Hepatocyte (in vitro differentiated cells): ENCODE data around the gene NCAPH2.

ENCODE experiments used
- EZH2 ChIP-seq: fragments of 200-600 bp; sonication (generic); IDR thresholded peaks from 2 replicates; pipeline ENCODE4 v1.6.1; 2016; ENCODE audit warnings: antibody characterized with exemption, mild to moderate bottlenecking, borderline replicate concordance
- EZH2phosphoT487 ChIP-seq: fragments of 200-600 bp; sonication (generic); IDR thresholded peaks from one replicate; pipeline ENCODE4 v1.6.1; 2018; ENCODE audit warnings: antibody characterized with exemption, mild to moderate bottlenecking, low read depth, moderate library complexity; ENCODE audit not compliant: unreplicated experiment, severe bottlenecking
- TF ChIP-seq, protein P1 (sequence below): fragments of 200-600 bp; sonication (generic); IDR thresholded peaks from 2 replicates; pipeline ENCODE4 v1.5.1; 2016; ENCODE audit warnings: antibody characterized with exemption, mild to moderate bottlenecking; ENCODE audit not compliant: poor library complexity

DNA sequence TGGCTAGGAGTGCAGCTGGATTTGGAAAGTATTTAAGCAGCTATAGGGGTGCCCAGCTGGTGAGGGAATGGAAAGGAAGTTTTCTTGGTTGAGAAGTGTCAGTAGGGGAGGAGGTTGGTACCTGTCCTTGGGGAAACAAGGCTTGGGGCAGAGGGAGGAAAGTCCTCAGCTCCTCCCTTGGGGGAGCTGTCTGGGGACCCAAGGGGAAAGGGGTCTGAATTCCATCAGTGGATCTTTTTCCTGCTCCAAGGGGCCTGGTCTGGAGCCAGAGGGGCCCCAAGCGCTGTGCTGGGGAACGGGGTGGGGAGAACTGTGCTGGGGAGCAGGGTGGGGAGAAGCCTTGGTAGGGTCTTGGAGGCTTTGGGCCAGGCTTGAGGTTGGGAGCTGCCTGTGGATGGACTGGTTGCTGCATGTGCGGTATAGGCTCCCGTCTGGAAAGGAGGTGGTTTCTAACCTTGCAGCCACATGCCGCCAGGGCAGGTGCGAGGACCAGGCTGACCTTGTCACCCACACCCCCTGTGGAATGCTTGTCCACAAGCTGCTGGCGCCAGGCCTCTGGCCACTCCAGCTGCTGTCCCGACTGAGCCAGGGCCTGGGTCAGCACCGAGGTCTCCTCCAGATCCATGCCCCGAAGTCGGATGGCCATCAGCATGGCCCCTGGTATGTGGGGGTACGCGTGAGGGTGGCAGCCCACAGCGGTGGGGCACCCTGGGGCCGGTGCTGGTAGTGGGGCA is 20.8 kb downstream of the NCAPH2 start:
- TF ChIP-seq, protein P1, sequence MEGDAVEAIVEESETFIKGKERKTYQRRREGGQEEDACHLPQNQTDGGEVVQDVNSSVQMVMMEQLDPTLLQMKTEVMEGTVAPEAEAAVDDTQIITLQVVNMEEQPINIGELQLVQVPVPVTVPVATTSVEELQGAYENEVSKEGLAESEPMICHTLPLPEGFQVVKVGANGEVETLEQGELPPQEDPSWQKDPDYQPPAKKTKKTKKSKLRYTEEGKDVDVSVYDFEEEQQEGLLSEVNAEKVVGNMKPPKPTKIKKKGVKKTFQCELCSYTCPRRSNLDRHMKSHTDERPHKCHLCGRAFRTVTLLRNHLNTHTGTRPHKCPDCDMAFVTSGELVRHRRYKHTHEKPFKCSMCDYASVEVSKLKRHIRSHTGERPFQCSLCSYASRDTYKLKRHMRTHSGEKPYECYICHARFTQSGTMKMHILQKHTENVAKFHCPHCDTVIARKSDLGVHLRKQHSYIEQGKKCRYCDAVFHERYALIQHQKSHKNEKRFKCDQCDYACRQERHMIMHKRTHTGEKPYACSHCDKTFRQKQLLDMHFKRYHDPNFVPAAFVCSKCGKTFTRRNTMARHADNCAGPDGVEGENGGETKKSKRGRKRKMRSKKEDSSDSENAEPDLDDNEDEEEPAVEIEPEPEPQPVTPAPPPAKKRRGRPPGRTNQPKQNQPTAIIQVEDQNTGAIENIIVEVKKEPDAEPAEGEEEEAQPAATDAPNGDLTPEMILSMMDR: no peak
- TF ChIP-seq EZH2phosphoT487 (no peak), EZH2 (no peak)
